ENCODE data around the gene LAGE3.

The LAGE3 gene, protein sequence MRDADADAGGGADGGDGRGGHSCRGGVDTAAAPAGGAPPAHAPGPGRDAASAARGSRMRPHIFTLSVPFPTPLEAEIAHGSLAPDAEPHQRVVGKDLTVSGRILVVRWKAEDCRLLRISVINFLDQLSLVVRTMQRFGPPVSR

DNA sequence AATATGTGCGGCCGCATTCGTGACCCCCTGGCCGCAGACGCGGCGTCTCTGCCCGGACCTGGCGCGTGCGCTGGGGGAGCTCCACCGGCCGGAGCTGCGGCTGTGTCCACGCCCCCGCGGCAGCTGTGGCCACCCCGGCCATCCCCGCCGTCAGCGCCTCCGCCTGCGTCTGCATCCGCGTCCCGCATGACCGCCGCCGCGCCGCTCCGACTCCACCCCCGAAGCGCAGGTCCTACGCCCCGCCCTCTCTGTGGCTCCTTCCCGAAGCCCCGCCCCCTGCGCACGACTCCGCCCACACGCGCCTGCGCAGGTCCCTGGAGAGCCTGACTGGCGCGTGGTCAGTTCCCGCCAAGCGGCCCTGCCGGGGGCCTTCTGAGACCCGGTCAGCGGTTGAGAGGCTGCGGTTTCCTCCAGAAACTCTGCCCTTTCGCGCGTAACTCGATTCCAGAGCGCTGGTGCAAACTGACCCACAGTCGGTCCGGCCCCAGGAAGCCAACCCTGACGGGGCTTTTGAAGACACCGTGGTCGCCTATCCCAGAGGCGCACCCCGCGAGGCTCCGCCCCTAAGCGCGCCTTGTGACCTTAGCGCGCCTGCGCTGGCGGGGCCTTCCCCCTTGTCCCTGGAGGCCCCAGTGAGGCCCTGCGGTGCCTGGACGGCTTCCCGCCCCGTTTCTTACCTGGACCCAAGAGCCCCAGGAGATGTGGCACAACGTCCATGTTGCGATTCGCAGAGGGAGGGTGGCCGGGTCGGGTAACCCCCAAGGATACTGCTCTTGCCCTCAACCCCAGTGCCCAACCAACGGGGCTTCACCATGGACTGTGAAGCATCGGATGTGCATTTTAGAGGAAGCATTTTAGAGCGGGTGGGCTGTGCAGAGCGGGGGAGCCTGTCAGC is at the start of gene LAGE3:
Gene LAGE3, minus strand, starts transcription at position 554 of the 895 bp plus-strand sequence. Its CDS starts 366 bp downstream, at position 188.
- DNase-seq = peak; percentile 92

DNA sequence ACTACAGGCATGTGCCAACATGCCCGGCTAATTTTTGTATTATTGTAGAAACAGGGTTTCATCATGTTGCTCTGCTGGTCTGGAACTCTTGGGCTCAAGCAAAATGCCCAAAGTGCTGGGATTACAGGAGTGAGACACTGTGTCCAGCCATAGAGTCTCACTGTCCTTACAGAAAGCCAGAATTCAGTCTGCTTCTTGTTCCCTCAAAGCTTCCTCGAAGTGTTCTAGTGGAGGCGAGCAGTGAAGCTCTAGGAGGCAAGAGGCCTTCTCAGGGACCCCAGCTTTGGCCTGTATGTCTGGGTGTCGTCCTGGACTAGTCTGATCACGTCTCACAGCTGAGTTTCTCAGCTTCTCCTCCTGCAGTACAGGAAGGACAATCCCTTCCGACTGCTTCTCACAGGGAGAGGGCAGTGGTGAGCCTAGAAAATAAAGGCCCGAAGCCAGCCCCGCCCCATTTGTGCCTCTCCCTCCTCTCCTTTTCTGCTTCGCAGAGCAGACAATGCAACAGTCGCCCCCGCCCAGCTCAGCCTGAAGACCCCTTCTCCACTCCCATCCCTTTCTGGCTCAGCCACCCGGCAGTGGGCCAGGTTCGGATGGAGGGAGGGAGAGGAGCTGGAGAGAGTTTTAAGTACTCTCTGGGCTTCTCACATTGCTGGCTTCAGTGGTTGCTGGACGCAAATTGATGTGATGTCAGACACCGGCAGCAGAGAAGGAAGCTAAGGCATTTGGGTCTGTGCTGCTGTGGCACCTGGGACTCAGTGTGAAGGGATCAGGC is 48.0 kb upstream of the LAGE3 start:
- DNase-seq = peak; percentile 90

DNA sequence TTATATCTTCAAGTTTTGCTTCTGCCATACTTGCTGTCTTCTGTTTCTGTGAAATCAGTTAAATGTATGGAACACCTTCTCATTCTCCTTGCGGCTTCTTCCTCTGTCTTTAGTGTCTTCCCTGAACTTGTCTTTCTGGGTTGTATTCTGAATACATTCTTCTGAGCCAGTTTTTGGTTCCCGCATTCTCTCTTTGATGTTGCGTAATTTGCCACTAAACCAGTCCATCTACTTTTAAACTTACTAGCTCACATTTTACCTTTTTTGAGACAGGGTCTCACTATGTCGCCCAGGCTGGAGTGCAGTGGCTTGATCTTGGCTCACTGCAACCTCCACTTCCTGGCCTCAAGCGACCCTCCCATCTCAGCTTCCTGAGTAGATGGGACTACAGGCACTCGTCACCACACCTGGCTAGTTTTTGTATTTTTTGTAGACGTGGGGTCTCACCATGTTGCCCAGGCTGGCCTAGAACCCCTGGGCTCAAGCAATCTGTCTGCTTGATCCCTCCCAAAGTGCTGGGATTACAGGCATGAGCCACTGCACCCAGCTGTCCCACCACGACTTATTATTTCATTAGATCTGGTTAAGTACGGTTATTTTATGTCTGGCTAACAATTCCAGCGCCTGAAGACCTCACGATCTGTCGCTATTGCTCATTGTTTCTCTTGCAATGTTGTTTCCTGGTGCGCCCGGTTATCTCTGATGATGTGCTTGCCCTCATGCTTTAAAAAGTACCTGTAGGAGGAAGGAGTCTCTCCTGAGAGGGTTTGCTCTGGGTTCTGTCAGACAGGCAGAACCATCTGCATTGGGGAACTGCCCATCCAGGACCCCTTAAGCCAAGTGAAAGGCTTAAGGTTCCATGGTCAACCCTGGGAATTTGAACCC is 46.8 kb upstream of the LAGE3 start:
- DNase-seq = no peak

DNA sequence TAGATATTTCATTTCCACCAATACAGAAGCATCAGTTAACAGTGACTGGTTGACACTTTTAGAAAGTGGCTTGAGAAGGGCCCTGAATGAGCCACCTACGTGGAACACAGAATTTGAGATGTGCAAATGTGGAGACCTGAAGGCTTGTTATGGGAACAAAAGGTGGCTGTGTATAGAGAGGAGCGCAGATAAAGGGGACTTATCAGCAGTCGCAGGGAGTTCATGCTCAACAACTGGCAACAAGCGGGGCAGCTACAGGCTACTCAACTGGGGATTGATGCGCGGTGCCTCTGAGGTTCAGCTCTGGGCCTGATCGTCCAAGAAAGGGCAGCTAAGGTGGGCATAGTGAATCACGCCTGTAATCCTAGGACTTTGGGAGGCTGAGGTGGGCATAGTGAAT is 40.3 kb upstream of the LAGE3 start:
- peak; percentile 72 for DNase-seq

DNA sequence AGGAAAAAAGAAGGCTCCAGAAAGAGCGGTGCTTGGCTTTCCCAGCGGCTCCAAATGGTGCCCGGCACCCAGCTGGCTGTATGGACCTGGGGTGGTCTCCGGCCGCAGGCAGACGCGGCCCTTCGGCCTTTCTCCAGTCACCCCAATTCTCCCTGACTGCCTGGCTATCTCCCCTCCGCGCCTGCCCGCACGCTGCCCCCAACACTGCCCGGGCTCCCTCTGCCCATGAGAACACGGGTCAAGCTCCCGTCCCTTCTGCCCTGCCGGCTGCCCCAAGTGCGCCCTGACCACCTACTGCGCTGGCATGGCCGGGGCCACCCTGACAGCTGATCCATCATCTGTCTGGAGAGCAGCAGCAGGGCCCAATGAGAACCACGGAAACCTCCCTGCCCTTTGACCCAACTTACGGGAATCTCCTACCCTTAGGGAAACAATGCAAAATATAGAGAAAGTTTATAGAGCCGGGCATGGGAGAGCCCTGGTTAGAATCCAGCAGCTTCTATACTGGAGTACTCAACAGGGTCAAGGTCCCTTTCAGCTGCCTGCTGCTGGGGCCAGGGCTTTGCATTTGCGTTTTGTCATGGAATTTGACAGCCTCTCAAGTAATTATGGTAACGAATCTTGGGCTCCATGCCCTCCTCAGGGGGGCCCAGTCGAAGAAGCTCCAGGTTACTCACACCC is 38.2 kb upstream of the LAGE3 start:
- DNase-seq = no peak

DNA sequence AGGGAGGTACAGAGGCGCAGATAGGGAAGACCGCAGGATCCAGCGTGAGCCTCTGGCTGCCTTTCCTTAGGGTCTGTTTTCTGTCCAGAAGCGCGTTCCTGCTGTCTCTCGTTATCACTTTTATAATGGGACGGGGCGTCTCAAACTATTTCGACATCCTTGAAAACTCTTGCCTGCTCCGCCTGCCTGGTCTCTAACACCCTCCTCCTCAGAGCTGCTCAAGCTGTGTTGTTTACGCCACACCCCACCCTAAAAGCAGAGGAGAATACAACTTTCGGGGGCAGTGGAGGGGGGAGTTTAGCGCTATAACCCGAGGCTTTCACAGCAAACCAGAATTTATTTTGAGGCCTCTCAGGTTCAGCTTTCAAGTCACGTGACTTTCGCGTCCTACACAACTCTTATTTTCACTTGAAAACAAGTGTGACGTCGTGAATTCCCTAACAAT is 37.6 kb upstream of the LAGE3 start:
- DNase-seq = peak; percentile 51

DNA sequence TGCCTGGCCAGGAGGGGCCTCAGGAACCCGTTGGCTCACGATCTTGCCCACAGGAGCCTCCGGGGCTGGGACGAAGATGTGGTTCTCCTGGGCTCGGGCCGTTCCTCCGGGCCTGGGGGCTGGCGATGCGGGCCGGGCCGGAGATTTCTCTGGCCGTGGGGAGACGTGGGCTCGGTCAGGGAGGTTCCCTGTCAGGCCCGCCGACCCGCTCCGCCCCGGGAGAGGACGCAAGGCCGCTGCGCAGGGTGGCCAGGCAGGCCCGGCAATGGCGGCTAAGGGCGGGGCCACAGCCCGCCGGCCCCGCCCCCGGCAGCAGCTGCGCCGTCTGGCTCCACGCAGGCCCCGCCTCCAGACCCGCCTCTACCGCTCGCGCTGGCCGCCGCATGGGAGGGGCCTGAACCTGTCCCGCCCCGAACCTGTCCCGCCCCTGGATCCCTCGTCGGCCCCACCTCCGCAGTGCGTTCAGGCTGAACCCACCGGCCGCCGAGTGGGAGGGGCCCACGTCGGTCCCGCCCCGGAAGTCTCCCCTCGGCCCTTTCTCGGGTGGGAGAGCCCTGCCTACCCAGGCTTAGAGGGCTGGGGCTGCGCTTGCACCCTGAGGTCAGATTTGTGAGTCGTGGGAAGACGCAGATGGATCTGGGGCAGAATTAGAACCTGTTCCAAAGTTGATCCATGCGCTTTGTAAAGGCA is 37.0 kb upstream of the LAGE3 start, which contains the start of gene FAM3A:
Gene FAM3A, minus strand, starts transcription at position 267 of the 690 bp plus-strand sequence. CDS start 460 bp downstream, outside the sequence.
- DNase-seq = peak; percentile 90

DNA sequence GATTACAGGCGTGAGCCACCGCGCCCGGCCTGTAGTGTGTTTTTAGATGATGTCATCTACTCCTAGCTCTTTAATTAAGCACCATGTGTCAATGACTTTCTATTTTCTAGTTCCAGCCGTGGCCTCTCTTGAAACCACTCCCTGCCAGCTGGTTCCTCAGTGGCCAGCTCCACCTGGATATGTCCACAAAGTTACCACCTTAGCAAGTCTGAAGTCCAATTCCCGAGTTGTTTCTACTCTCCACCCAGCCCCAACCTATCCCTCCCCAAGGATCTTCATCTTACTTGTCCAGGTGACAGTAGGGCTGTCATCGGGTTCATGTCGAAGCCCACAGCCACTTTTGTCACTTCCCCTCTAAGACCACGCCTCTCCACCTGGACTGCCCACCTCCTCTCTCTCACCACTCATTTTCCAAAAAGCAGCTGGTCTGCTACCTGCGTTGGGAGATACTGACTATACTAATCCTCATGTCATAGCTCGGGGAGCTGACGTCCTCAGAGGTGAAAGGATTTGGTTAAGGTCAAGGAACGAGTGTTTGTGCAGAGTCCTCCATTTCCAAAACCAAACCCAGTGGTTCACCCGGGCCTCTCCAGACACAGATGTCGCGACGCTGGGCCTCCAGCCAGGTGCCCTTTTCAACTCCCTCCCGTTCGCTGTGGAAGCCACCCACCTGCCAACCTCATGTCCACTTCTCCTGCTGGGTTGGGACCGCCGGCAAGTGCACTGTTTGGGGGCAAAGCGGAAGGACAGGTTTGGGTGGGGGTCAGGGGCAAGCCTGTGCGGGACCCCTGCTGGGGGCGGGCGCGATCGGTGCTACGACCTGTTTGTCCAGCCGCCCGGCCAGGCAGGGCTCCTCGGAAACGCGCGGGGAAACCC is 36.2 kb upstream of the LAGE3 start:
- DNase-seq = peak; percentile 47

DNA sequence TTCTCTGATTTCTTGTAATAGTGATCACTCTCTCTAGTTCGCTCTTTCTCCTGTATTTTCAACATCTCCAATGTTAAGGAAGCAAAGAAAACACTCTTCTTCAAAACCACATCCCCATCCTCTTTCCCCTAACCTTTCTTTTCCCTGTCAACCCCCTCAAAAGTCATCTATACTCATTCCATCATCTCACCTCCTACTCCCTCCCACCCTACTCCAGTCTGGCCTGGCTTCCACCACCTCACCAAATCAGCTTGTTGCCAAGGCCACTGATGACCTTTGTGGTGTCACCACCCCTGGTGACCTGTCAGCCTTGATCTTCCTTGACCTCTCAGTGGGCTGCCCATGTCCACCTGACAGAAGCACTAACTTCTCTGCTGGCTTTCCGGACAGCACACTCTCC is 34.6 kb upstream of the LAGE3 start:
- DNase-seq = no peak

DNA sequence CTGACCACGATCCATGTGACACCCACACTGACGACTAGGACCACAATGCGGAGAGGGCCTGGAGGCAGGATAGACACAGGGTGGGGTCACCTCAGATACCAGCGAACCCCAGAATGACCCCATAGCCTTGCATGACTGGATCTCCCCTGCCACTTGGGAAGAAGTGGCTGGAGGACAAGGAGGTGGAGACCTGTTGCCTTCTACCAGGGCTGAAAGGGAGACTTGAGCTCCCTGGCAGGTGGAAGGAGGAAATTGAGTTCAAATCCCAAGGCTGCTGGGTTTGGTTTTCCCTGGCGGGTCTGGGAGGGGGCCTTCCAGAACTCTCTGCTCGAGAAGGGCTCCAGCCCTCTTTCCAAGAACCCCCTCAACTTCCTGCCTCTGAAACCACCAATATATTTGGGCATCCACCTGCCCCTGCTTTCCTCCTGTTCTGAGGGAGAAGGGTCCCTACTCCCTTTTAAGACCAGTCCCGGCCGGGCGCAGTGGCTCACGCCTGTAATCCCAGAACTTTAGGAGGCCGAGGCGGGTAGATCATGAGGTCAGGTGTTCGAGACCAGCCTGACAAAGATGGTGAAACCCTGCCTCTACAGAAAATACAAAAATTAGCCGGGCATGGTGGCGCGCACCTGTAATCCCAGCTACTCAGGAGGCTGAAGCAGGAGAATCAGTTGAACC is 33.9 kb upstream of the LAGE3 start:
- no peak for DNase-seq

DNA sequence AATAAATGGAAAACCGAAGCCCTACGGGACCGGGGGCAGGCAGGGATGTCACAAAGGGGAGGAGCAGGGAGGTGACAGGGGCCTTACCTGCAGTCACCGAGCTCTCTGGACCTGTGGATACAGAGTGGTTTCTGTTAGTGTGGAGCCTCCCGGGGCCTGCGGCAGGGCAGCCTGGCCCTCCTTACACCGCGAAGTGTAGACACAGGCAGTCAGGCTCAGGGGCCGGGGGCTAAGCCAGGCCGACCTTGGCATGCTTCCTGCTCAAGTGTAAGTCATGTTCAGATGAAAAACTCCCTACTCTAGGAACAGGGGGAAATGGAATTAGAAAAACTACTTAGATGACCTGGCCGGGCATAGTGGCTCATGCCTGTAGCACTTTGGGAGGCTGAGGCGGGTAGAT is 32.7 kb upstream of the LAGE3 start:
- no peak for DNase-seq

DNA sequence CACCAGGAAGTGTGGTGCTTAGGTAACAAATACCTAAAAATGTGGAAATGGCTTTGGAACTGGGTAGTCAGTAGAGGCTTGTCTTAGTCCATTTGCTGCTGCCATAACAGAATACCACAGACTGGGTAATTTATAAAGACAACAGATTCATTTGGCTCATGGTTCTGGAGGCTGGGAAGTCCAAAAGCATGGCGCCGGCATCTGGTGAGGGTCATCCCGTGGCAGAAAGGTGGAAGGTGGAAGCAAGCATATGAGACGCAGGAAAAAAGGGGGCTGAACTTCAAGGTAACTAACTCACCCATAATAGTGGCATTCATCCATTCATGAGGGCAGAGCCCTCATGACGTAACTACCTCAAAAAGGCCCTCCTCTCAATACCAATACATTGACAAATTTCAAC is 30.4 kb upstream of the LAGE3 start:
- DNase-seq = no peak

DNA sequence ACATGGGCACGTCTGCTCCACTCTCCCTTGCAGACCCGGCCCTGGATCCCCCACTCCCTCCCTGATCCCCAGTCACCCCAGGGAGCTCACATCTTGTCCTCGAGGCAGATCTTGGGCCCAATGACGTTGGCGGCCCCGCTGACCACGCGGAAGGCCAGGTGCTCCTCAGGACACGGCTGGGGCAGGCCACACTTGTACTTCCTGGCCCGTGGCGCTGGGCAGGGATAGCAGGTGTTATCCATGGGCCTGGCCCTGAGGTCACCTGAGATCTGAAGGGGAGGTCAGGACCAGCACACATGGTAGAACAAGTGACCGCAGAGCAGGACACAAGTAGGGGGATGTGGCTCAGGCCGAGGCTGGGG is 29.3 kb upstream of the LAGE3 start:
- DNase-seq = no peak

DNA sequence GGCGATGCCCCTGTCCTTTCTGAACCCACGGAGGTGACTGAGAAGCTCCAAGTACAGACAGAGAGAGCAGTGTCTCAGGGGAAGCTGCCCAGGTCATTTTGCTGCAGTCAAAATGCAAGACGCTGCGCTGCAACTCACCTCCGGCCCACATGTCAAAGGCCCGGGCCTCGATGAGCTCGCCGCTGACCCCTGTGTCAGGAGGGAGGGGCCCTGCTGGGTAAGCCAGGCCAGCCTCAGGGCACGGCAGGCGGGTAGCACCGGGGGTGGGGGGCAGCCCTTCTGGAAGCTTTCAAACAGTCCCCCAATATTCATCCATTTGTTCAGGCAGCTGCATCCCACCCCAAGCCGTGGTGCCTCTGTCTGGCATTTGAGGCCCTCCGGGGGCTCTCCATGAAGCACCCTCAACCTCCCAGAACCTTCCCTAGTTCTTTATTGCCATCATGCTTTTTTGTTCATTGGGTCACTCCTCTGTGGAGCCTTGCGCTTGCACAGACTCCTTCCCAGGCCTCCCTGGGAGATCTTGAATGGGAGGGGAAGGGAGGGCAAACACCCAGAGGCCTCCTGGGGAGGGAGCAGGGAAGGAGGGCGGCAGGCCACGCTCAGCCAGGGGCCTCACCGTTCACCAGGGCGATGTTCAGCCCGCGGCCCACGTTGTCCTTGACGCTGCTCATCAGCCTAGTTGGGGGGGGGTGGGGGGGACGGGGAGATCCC is 28.7 kb upstream of the LAGE3 start:
- DNase-seq = no peak

DNA sequence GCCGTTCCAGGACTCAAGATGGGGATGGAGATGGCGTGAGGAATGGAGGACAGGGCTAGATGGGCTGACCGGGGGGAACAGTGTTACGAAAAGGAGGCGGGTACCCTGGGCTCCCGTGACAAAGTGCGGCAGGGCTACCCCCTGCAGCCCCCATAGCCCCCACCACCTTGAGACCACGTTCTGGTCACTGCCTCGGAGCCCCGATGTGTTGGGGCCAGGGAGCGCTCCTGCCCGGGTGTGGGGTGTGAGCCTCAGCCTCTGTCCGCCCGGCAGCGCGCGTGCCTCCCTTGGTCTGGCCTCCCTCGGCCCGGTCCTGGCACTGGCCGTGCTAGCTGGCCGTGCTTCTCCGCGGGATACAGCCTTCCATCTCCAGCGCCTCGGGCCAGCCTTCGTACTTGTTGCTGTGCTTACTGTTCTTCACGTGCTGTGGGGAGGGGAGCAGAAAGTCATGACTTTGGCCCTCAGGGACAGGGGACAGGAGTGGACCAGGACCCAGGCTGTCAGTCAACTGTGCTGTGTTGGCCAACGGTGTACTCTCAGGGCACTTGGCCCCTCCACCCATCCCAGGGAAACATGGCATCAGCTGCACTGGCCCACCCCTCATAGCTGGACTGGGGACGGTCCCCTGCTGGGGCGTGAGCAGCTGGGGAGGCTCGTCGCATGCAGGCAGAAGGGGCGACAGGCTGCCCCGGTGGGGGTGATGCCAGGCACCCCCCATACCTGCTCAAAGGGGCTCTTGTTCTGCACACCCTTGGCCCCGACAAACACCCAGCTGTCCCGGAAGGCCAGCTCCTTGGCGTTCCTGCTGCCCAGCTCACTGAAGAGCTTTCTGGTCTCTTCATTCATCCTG is 27.6 kb upstream of the LAGE3 start:
- no peak for DNase-seq

DNA sequence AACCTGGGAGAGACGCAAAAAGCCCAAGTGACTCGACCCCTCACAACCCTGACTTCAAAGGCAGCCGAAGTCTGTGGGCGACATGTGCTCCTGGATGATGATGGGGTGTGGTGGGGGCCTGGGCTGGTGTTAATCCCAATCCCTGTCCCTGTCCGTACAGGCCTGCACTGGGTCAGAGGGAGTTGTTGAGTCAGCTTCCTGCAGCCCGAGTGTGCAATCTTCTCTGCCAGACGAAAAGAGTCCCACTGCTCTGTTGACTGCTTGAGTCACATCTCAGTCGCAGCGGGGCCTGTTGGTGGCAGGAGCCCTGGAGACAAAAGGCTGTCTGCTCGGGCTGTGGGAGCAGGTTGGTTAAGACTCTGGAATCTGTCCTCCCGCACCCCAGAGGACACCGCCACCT is 26.7 kb upstream of the LAGE3 start:
- DNase-seq = no peak

DNA sequence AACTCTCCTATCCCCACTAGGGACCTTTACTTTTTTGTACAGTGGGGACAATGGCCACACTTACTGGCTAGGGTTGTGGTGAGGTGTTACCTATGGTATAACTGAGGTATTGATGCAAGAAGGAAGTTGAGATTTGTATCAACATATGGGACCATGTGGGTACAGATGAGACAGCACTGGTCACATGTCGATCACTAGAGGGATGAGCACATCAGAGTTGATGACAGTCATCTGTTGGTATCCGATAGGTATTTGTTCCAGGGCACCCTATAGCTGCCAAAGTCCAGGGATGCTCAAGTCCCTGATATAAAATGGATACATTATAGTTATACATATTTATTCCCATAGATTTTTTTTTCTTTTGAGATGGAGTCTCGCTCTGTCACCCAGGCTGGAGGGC is 23.9 kb upstream of the LAGE3 start:
- DNase-seq = no peak

DNA sequence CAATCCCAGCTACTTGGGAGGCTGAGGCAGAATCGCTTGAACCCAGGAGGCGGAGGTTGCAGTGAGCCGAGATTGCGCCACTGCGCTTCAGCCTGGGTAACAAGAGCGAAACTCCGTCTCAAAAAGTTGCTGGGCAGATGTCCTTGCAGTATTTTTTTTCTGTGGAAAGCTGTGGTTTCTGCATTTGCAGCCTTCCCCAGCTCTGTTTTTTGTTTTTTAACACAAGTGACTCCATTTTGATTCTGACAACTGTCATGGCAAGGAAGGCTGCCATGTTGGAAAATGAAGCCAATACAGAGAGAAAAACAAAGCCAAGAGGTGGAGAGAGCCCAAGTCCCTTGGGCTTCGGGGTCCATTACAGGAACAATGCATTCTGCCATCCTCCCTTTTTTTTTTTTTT is 23.0 kb upstream of the LAGE3 start:
- DNase-seq = no peak
